ENCODE data around the gene LMAN1L.

DNA sequence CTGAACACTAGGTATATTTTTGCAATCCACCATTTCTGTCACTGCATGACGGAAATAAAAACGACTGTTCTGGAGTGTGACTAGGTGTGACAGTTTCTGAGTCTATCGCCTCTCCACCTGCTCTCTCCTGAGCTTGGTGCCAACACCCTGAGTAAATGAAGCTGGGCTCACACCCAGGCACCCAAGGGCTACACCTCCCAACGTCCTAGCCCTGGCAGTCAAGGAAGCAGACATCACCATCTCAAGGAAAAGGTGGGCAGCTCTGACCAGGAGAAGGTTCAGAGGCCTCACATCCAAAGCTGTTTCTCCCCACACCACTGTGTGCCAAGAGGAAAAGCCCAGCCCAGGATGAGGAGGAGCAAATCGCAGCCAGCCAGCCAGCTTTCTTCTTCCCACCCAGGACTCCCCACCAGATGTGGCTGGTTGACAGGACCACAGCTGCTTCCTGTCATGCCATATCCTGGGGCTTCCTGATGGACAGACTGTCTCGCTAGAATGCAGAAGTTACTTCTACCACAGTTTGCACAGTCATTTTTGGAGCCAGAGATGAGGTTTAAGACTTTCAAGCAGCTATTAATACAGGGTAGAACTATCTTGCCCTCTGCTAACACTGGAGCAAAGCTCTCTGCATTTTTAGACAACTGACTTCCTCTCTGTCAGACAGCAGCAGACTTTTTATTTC, 57.2 kb downstream of the LMAN1L start:
- TF ChIP-seq, protein P1, sequence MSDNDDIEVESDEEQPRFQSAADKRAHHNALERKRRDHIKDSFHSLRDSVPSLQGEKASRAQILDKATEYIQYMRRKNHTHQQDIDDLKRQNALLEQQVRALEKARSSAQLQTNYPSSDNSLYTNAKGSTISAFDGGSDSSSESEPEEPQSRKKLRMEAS (IDR thresholded peaks at IDR 0.05; ENCODE audit: low read depth, low read length): peak; percentile 85
- TF ChIP-seq, protein P2, sequence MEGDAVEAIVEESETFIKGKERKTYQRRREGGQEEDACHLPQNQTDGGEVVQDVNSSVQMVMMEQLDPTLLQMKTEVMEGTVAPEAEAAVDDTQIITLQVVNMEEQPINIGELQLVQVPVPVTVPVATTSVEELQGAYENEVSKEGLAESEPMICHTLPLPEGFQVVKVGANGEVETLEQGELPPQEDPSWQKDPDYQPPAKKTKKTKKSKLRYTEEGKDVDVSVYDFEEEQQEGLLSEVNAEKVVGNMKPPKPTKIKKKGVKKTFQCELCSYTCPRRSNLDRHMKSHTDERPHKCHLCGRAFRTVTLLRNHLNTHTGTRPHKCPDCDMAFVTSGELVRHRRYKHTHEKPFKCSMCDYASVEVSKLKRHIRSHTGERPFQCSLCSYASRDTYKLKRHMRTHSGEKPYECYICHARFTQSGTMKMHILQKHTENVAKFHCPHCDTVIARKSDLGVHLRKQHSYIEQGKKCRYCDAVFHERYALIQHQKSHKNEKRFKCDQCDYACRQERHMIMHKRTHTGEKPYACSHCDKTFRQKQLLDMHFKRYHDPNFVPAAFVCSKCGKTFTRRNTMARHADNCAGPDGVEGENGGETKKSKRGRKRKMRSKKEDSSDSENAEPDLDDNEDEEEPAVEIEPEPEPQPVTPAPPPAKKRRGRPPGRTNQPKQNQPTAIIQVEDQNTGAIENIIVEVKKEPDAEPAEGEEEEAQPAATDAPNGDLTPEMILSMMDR (IDR thresholded peaks at IDR 0.05; ENCODE audit: low read depth, low read length): no peak
